GM19025 (cell line): ENCODE data around the gene CCDC148.
"Not testable (repeated sequence)": the region's sequence is repeated elsewhere in the genome, so short reads cannot be mapped to it uniquely, and the experiment has no call there.

Experiments used
- ATAC-seq: cut with Tn5 transposase; IDR thresholded peaks from one replicate; pipeline ENCODE4 v1.9.1; 2021; ENCODE audit warnings: mild to moderate bottlenecking, low read depth, moderate library complexity; ENCODE audit not compliant: unreplicated experiment

The CCDC148 gene

GRCh38 chr2:158443606-158444005 lies 12.9 kb downstream of the CCDC148 start:
- ATAC-seq = no peak

DNA sequence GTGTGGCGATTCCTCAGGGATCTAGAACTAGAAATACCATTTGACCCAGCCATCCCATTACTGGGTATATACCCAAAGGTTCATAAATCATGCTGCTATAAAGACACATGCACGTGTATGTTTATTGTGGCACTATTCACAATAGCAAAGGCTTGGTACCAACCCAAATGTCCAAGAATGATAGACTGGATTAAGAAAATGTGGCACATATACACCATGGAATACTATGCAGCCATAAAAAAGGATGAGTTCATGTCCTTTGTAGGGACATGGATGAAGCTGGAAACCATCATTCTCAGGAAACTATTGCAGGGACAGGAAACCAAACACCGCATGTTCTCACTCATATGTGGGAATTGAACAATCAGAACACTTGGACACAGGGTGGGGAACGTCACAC lies 17.5 kb downstream of the CCDC148 start:
- not testable (repeated sequence) for ATAC-seq

DNA sequence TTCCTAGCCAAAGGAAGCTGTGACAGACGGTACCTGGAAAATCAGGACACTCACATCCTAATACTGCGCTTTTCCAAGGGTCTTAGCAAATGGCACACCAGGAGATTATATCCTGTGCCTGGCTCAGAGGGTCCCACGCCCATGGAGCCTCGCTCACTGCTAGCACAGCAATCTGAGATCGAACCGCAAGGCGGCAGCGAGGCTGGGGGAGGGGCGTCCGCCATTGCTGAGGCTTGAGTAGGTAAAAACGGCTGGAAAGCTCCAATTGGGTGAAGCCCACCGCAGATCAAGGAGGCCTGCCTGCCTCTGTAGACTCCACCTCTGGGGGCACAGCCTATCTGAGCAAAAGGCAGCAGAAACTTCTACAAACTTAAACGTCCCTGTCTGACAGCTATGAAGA lies 22.8 kb downstream of the CCDC148 start:
- not testable (repeated sequence) for ATAC-seq

DNA sequence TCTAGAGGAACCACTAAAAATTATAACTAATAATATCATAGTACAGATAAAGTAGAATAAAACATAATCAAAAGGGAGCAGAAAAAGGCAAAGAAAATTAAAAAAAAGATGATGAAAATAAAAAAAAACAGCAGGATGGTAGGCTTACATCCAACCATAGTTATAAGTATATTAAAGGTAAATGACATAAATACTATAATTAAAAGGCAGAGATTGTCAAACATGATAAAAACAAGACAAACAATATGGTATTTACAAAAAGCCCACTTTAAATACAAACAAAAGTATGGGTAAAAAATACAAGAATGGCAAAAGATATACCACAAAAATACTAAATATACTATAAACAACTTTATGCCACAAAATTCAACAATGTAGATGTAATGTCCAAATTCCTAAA lies 24.4 kb downstream of the CCDC148 start:
- ATAC-seq = no peak

GRCh38 chr2:158414538-158414937 lies 42.0 kb downstream of the CCDC148 start:
- ATAC-seq = no peak

- ATAC-seq = no peak
These were observed 43.0 kb downstream of the CCDC148 start for GRCh38 chr2:158413581-158413980.

GRCh38 chr2:158412206-158412605 lies 44.3 kb downstream of the CCDC148 start:
- ATAC-seq = no peak

GRCh38 chr2:158411748-158412147 lies 44.8 kb downstream of the CCDC148 start:
- ATAC-seq = no peak

DNA sequence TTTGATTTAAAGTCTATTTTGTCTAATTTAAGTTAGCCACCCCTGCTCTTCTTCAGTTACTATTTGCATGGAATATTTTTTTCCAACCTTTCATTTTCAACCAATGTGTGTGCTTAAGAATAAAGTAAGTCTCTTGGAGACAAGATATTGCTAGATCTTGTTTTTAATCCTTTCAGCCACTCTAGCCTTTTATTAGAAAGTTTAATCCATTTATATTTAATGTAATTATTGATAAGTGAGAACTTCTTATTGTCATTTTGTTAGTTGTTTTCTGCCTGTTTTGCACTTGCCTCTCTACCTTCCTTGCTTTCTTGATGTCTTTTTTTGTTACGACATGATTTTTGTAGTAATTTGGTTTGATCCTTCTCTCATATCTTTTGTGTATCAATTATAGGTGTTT lies 46.4 kb downstream of the CCDC148 start:
- ATAC-seq = no peak

DNA sequence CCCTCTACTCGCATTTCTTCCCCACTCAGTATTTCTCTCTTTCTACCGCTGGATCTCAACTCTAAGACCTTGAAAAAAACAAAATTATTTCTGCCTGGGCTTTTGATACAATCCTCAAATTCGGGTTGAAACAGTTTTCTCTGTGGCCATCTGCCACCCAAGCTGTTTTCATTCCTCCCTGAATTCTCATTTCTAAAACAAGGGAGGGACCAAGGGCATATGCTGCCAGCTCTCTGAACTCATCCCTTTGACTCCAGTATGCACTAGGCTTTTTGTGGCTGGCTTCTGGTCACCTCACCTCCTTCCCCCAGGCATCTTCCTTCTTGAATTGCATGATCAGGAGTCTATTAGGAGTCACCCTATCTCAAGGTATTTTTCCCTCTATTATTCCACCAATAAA lies 49.5 kb downstream of the CCDC148 start:
- no peak for ATAC-seq

GRCh38 chr2:158405341-158405740 lies 51.2 kb downstream of the CCDC148 start:
- ATAC-seq = no peak

DNA sequence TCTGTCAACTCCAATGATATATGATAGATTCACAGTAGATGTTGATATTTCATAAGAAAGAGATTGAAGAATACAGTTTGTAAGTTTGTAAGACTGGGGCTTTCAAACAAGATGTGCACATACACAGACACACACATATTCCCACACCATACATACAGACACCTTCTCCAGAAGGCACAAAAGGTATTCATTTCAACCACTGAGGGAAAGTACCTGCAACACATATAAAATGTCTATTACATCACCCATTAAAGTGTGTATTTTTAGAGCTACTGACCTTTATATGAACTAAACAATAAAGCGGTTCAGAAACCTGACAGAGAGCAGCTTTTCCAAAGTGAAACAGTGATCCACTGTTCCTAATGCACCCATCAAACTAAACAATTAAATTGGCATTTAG lies 53.3 kb downstream of the CCDC148 start:
- ATAC-seq = no peak

DNA sequence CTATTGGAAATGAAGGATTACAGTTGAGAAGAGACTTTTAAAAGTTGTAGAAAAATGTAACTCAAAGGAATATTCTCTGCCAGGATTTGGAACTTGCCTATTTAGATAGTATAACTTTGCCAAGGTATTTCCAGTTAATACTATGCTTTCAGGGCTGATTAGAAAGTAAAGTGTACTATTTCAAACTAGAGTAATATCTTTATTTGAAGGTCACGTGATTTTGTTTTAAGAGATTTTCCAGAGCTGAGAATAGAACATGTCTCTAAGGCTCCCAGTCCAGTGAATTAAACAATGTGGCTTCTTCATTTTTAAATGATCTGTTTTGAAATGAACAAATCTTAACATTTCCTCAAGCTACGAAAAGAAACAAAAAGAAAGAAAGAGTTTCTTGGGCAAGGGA lies 53.9 kb downstream of the CCDC148 start:
- ATAC-seq = no peak

DNA sequence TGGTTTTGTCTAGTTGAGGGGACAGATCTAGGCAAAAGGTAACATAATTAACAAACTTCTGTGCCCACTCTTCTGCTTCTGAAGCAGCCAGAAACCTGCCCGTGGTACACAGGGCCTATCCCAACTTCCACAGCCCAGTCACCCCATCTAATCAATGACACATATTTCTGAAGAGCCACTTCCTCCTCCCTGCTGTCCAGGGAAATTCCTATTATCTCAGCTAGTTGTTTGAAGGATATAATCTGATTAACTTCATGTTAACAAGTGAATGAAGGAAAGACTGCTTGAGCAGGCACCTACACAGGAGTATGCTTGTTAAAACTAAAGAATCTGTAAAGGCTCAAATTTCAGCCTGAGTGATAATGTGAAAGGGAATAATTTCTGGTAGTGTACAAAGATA lies 61.4 kb downstream of the CCDC148 start:
- no peak for ATAC-seq

DNA sequence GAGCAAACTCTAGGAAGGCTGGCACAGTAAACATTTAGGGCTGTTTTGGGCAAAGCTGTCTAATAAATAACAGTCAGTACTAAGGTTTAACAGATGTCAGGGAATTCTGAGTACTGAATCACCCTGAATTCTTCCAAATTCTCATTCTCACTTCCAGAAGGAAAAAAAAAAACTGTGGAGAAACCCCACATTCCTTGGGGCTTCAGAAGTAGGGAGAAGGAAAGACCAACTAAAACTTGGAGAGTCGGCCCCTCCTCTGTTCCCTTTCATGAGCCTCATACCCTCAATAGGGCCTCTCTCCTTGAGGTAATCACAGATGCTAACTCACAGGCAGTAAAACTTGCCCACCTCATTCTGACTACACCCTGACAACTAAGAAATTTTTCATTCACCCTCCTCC lies 62.1 kb downstream of the CCDC148 start:
- no peak for ATAC-seq

GRCh38 chr2:158393886-158394285 lies 62.7 kb downstream of the CCDC148 start:
- ATAC-seq = no peak

DNA sequence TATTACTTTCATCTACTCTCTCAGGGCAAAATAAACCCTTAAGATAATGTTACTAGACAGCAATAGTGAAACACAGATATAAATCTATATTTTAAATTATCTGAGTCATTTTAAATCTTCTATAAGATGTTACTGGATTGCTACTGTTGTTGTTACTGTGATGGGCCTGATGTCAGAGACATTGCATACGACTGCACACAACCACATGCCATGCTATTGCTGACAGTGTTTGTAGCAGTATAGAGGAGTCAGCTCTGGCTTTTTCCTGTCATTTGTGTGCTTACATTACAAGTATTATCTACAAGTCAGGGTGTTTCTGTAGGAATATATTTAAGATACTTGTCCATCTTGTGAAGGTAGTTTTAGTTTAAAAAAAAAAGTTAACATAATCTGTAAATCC lies 63.9 kb downstream of the CCDC148 start:
- no peak for ATAC-seq

- ATAC-seq = no peak
These were observed 64.7 kb downstream of the CCDC148 start for GRCh38 chr2:158391876-158392275.

DNA sequence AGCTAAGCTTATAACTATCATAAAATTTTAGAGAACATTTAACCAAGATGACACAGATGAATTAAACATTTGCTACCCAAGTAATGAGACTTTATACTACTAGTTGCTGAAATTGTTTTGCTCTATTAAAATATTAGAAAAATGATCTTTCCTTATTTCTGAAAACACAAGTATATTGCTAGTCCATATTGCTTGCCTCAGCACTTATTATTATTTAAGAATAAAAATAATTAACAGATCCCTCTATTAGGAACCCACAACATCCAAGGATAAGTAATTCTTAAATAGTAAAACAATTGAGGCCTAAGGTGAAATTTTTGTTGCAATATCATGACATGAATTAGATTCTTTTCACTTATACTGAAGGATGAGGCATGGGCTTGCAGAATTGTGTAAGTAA lies 65.2 kb downstream of the CCDC148 start:
- no peak for ATAC-seq

DNA sequence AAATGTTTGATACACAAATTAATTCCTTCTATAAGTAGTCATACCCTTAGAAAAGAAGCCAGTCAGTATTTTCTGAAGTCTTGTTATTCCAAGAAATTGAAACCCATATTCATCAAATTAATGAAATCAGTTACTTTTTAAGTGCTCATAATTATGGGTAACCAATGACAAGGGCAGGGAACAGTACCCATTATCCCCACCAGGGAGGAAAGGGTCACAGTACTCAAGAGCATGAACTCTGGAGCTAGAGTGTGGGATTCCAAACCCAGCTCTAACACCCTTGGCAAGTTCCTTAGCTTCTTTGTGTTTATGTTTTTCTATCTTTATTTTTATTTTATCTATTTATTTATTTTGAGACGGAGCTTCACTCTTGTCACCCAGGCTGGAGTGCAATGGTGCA lies 68.4 kb downstream of the CCDC148 start:
- ATAC-seq = no peak

- ATAC-seq = no peak
These were observed 70.9 kb downstream of the CCDC148 start for GRCh38 chr2:158385646-158386045.

DNA sequence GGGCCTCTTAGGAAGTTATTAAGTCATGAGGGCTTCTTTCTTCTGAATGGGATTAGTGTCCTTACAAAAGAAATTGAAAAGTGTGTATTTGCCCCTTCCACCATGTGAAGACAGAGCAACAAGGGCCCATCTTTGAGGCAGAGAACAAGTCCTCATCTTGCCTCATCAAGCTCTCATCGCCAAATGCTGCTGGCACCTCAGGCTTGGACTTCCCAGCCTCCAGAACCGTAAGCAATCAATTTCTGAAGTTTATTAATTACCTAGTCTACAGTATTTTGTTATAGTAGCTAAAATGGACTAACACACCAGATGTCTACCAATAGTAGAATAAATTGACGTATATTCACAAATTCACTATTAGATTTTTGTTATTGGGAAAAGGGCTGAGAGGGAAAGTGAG lies 74.6 kb downstream of the CCDC148 start:
- no peak for ATAC-seq

DNA sequence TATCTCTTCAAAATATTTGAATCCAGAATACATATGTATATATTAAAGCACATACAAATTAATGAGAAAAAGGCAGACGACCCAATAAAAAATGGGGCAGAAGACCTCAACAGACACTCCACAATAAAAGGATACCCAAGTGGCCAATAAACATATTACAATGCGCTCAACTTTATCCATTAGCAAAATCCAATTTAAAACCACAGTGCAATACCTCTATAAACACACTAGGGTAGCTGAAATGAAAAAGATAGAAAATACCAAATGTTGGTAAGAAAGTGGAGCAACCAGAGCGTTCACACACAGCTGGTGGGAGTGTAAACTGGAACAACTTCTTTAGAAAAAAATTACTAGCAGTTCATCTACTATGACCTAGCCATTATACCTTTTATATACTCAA lies 75.3 kb downstream of the CCDC148 start:
- no peak for ATAC-seq

- ATAC-seq = no peak
These were observed 75.8 kb downstream of the CCDC148 start for GRCh38 chr2:158380746-158381145.
